HG02798 (cell line): ENCODE results near the gene ARL6IP4.

Experiments
- ATAC-seq: cut with Tn5 transposase; IDR thresholded peaks from one replicate; pipeline ENCODE4 v1.9.1; 2021; ENCODE audit warnings: mild to moderate bottlenecking; ENCODE audit not compliant: unreplicated experiment, poor library complexity

ARL6IP4 gene

GRCh38 chr12:122956035-122956434 is 24.4 kb upstream of the ARL6IP4 start:
- ATAC-seq = no peak

- no peak for ATAC-seq
These were observed 22.1 kb upstream of the ARL6IP4 start for GRCh38 chr12:122958198-122958888.

DNA sequence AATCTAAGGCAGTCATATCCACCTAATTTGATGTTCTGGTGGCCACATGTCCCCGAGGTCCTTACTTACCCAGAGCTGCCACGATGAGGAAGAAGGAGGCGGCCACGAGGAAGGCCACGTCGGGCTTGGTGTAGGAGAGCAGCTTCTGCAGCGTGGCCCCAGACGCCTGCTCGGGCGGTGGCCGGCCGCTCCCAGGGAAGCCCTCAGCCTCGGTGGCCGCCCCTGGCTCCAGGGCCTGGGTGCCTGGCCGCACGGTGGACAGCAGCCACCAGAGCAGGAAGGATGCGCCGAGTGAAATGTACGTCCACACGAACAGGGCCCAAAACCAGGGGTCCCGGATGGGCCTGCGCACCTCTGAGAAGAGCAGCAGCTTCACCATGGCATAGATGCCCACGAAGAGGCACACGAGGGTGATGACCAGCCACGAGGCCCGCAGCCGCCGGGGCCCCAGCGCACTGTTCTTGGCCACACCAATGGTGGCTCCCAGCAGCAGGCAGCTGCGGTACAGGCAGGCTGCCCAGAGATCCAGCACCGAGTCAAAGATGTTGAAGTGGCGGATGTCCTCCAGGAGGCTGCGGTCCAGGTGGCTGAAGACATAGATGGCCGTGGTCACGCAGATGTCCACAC is 20.8 kb upstream of the ARL6IP4 start:
- ATAC-seq = no peak

DNA sequence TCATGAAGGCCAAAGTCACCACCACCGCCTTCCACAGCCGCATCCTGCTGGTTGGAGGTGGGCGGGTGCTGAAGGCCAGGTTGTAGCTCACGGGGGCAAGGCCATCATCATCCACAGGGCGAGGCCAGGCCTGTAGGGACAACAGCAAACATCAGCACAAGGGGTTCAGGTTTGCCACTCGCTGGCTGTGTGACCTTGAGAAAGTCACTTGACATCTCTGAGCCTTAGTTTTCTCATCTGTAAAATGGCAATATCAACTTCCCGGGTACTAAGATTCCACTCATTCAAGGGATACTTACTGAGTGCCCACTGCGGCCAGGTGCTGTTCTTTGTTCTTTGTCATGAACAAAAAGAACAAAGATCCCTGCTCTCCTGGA is 20.3 kb upstream of the ARL6IP4 start:
- no peak for ATAC-seq

DNA sequence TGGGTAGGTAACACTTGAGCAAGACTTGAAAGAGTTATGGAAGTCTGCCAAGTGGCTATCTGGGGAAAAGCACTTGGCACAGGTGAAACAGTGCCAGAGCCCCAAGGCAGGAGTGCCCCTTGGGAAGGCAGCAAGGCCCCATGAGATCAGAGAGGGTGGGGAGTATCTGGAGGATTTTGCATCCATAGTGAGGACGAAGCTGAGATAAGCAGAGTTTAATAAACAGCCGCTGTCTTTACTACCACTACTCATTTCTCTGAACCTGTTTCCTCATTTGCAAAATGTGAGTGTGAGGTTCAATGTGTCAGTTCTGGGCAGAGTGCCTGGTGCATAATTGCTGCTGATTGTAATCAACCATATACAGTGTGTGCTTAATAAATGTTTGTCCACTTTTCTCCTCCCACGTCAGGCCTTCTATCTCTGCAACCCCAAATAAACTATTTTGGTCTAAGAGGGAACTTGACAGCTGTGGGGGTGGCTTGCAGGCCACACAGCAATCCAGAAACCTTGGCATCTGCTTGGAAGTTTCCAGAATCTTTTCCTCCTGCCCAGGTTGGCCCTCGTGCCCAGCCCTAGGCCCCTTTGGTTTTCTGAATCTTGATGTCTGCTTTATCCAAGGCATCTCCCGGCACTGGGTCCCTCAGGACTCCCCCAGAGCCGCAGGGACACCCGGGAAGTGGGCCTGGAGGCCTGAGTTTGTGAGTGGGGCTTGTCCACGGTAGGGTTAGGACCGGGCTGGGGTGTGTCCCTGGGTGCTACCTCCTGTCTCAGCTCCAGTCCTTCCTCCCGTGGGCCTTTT is 18.8 kb upstream of the ARL6IP4 start:
- ATAC-seq = no peak

DNA sequence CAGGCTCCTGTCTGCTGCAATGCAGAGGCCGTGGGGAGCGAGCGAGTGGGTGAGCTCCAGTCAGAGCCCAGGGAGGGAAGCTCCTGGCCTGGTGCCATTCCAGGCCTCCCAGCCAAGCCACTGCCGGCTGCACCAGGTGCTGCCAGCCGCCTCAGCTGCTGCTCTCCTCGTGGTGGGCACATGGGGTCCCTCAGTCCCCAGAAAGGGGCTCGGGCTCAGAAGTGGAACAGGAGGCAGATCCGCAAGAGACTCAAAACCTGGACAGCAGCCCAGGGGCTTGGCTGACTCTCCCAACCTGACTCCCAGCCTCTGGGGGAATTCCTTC is 16.6 kb upstream of the ARL6IP4 start:
- ATAC-seq = no peak

DNA sequence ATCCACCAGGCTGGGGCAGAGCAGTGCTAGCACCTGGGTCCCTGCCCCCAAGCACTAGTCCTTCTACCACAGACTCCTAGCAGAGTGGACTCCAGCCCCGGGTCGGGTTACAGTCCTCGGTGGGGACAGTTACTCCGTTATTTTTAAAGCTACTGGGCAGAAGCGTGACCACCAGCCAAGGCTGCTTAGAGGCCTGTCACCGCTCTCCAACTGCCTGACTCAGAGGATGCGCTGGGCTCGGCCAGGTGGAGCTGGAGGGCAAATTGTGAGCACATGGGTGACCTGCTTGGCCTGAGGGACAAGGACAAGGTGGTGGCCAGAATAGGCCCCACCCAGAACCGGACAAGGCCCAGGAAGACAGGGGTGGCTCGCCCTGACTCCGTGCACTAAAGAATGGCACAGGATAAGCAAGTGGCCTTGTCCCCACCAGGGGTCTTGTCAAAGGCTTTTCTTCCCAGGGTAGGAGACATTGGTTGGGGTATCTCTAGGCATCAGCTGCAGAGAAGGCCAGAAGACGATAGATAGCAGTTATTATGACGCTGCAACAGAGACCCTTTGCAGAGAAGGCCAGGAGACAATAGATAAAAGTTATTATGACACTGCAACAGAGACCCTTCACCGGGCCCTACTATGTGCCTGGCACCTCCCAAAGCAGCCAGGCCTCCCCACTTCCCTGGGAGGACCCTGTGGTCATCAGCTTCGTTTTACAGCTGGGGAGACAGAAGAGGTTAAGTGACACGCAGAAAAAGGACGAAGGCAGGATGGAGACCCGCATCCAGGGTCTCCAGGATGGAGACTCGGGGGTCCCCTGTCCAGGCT is 15.8 kb upstream of the ARL6IP4 start:
- ATAC-seq = no peak

- ATAC-seq = no peak
These were observed 15.1 kb upstream of the ARL6IP4 start for GRCh38 chr12:122965321-122965751.

DNA sequence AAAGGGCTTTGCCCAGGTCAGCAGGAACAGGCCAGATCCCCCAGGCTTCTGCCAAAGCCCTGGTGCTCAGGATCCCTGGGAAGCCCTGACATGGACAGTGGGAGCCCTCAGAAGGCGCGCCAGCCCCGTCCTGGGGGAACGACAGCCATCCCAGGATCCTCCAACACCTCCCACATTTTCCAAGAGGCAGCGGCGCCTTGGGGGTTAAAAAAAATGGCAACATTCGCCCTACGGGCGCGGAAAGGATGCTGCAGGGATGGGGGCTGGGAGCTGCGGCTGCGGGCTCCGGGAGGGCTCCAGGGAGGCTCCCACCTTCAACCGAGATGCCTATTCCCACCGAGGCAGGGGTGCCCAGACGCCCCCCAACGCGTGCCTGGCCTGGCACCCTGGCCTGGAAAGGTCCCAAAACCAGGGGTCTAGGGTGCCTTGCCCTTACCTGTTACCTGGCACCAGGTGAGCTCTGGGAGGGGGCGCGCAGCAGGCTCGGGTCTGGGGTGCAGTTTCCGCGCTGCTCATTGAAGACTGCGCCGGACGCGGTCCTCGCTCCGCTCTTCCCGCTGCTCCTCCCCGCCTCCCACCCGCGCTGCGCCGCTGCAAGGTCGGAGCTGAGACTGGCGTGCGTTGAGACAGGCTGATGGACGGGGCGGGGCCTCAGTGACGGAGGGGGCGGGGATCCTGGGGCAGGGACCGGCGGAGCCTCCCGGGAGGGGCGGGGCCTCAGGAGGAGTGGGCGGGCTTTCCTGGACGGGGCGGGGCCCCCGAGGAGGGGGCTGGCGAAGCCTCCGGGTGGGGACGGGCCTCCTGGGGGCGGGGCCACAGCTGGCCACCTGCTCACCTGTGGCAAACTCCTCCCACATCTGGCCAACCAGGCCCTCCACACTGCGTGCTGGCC is 14.4 kb upstream of the ARL6IP4 start, which contains the start of gene ABCB9:
Gene ABCB9 (minus strand): TSS at position 613 of the 892 bp plus-strand sequence. CDS start 6,228 bp downstream, outside the sequence.
- peak; percentile 80 for ATAC-seq

DNA sequence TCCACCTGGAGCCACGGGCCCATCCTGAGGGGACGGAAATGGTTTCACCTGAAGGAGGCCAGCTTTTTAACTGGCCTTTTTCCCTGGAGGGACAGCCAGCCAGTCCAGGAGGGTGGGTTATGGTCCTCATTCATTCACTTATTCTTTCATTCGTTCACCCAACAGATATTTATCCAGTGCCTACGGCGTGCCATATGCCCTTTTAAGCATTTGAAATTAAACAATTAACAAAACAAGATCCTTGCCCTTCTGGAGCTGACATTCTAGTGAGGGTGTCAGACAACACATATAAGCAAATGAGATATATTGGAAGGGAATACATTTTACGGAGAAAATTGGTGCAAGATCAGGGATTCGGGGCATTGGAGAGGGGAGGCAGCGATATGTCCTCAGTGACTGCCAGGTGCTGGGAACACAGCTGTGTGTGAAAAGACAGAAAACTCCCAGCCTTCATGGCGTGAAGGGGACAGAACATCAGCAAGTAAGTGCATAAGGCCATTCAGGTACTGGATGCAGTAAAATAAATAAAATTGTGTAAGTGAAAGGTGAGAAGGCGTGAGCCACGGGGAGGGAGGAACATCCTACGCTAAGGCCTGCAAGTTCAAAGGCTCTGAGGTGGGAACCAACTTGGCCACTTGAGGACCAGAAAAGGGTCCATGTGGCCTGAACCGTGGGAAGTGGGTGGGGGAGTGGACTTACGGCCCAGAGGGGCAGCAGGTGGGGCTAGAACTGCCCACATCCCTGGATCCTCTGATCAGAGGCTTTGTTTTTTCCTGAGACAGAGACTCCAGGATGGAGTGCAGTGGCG is 13.5 kb upstream of the ARL6IP4 start:
- ATAC-seq = no peak

DNA sequence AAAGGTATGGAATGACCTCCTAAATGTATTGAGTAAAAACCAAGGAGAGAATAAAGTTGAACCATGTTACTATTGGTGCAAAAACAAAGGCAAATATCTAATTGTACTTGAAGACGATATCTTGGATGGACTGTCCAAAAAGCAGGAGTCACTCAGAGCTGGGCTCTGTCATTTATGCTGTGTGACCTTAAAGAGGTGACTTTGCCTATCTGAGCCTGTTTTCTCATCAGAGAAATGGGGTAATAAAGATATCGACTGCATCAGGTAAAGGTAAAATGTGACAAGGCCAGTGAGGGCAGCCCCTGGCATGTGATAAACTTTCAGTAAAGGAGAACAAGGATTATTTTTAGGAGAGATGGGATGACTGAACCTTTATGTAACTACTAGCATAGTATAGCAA is 12.4 kb upstream of the ARL6IP4 start:
- no peak for ATAC-seq

- ATAC-seq = no peak
These were observed 10.8 kb upstream of the ARL6IP4 start for GRCh38 chr12:122969676-122970075.

GRCh38 chr12:122974274-122974891 is 6.1 kb upstream of the ARL6IP4 start:
- peak; percentile 88 for ATAC-seq

- peak; percentile 76 for ATAC-seq
These were observed 5.3 kb upstream of the ARL6IP4 start, which contains the start of gene OGFOD2 for GRCh38 chr12:122974892-122975789. Gene OGFOD2, plus strand, starts transcription at chr12:122975244. Its CDS starts 8 bp downstream, at chr12:122975252.

- ATAC-seq = no peak
These were observed 4.5 kb upstream of the ARL6IP4 start for GRCh38 chr12:122975790-122976647.

- ATAC-seq = no peak
These were observed 3.9 kb upstream of the ARL6IP4 start for GRCh38 chr12:122976648-122976975.
